ENCODE data around the gene GSDME. TPM values are rescaled to one million over a fixed set of nuclear protein-coding genes. Genes with fewer than 3 reads are reported as not detected.

Gene GSDME
- total RNA-seq, 3 donors from 2014 or later, result 1.8 to 4.3 (median 3.1) TPM

DNA sequence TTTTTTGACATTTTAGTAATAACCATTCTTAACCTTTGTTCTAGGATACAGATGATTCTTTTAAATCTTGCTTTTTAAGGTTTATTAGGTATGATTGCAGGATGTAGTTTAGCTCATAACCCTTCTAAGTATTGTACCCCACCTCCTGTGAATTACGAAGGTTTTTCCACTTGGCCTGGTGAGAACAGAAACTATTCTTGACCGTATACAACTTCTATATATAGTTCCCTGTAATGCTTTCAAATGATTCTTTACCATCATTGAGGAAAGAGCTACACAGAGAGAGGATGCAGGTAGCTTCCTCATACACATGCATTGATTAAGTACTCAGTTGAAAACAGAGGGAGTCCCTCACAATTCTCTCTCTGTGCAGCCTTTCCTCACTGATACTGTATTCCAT lies 97.8 kb downstream of the GSDME start:
- ATAC-seq (no peak), DNase-seq (no peak)
- no peaks in the 10 kb centered on the region for H3K27me3 Mint-ChIP-seq (ENCODE audit: low read depth)
- no peaks in the 10 kb centered on the region for H3K9me3 Mint-ChIP-seq
- no peak overlapping the region for H3K4me3 Mint-ChIP-seq
- peaks cover 22% of the 10 kb centered on the region for H3K36me3 Mint-ChIP-seq (ENCODE audit: insufficient read depth)
- H3K4me1 Mint-ChIP-seq (ENCODE audit: low read depth), result no peaks in the 10 kb centered on the region

DNA sequence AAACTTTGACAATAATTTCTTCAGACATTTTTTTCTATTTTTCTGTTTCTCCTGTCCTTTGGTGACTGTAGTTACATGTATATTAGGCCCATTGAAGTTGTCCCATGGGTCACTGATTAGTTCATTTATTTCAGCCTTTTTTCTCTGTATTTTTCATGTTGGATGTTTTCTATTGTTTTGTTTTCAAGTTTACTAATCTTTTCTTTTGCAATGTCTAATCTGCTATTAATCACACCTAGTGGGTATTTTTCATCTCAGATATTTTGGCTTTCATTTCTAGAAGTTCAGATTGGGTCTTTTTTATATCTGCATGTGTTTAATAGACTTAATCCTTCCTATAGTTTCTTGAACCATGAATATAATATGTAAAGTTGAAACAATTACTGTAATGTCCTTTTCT lies 99.3 kb downstream of the GSDME start:
- Mint-ChIP-seq H3K36me3 (ENCODE audit: insufficient read depth) (peaks cover 22% of the 10 kb centered on the region), H3K4me3 (no peak overlapping the region), H3K4me1 (ENCODE audit: low read depth) (peaks cover 5% of the 10 kb centered on the region)

DNA sequence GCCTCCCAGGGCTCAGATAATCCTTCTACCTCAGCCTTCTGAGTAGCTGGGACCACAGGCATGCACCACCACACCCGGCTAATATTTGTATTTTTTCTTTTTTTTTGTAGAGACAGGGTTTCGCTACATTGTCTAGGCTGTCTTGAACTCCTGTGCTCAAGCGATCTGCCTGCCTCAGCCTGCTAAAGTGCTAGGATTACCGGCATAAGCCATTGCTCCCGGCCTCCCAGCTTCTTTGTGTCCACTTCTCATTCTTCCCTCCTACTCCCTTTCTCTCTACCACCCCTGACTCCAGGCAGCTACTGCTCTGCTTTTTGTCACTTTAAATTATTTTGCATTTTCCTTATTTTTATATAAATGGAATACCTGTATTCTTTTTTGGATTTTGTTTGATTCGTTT lies 100.7 kb downstream of the GSDME start:
- no peak overlapping the region for H3K4me3 Mint-ChIP-seq
- no peaks in the 10 kb centered on the region for H3K27me3 Mint-ChIP-seq (ENCODE audit: low read depth)
- no peak for ATAC-seq

More for the DNA sequence above, 99.3 kb downstream of the GSDME start:
- ATAC-seq, result no peak
- DNase-seq, result no peak
- Mint-ChIP-seq H3K9me3 (no peaks in the 10 kb centered on the region), H3K27me3 (ENCODE audit: low read depth) (no peaks in the 10 kb centered on the region)

DNA sequence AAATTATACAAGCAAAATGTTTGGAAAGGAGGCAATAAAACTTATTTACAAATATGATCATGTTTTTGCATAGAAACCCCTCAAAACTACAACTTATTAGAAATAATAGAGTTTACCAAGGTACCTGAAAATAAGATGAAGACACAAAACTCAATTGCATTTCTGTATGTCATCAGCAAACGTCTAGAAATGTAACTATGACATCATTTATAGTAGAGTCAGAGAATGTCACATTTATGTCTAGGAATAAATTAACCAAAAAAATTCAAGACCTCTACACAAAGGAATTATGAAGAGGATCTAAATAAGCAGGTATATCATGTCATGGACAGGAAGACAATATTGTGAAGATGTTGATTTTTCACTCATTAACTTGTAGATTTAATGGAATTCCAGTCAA lies 103.0 kb downstream of the GSDME start:
- peaks cover 12% of the 10 kb centered on the region for H3K4me1 Mint-ChIP-seq (ENCODE audit: low read depth)
- H3K9me3 Mint-ChIP-seq, result no peaks in the 10 kb centered on the region
- peaks cover 28% of the 10 kb centered on the region for H3K36me3 Mint-ChIP-seq (ENCODE audit: insufficient read depth)
- H3K27me3 Mint-ChIP-seq (ENCODE audit: low read depth), result no peaks in the 10 kb centered on the region
- ATAC-seq (no peak), DNase-seq (no peak)
- H3K4me3 Mint-ChIP-seq, result no peak overlapping the region

More for the DNA sequence above, 100.7 kb downstream of the GSDME start:
- DNase-seq, result no peak
- peaks cover 12% of the 10 kb centered on the region for H3K4me1 Mint-ChIP-seq (ENCODE audit: low read depth)
- H3K36me3 Mint-ChIP-seq (ENCODE audit: insufficient read depth), result peaks cover 25% of the 10 kb centered on the region
- H3K9me3 Mint-ChIP-seq, result no peaks in the 10 kb centered on the region

DNA sequence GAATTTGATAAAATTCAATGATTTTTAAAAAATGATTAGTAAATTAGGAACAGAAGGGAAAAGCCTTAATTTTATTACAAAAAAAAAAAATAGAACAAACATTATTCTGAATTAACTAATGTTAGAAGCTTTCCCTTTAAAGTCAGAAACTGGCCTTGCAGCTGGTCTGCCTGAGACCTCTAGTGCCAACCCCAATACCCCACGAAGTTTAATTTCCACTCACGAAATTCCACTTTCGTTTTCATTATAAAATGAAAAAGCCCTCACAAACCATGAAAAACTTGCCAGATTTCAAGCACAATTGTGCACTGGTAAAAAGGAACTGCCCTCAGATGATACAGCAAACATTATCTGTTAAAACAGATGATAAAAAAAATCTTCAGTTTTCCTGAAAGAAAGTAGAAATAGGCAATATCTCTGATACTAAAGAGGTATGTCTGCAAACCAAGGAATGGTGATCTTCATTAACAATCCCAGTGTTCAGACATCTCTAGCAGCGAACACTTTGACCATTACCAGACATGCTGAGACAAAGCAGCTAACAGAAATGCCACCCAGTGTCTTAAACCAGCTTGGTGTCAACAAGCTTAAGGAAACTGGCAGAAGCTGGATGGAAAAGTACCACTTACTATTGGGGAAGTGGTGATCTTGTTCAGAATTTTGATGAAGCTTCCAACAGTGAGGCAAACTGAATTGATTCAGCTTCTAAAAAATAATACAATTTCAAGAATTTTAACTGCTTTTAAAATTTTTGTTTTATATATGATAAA lies 103.8 kb downstream of the GSDME start:
- no peaks in the 10 kb centered on the region for H3K9me3 Mint-ChIP-seq
- H3K4me1 Mint-ChIP-seq (ENCODE audit: low read depth), result peaks cover 12% of the 10 kb centered on the region
- no peaks in the 10 kb centered on the region for H3K27me3 Mint-ChIP-seq (ENCODE audit: low read depth)
- peaks cover 21% of the 10 kb centered on the region for H3K36me3 Mint-ChIP-seq (ENCODE audit: insufficient read depth)
- no peak for DNase-seq
- H3K4me3 Mint-ChIP-seq, result peak overlapping the region; percentile 42
- no peak for ATAC-seq

DNA sequence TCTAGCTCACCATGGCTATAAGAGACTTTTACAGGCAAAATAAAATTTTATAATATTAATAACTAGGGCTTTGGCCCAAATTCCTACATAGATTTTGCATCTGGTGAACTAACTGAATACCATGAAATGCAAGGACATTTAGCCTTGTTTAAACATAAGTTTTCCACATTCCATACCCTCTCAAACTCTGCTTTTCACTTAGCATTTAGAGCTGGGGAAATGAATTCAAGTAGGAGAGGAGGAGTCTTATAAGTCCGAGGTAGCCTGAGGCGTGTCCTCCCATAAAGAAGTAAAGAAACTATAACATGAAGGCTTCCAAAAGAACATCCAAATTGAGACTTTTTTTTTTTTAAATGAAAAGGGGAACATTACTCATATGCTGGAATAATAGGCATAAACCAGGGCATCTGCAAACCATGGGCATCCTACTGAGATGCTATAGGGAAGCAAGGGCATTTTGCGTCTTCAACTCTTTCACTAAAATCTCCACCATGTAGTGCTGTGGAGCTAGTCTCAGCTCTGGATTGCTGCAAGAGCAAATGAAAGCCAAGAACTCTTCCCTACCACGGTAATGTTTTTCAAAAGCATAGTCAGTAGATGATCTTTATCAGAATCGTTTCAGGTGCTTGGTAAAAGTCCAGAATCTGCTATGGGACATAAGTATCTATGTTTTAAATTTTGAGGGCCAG lies 104.9 kb downstream of the GSDME start:
- Mint-ChIP-seq H3K9me3 (no peaks in the 10 kb centered on the region), H3K36me3 (ENCODE audit: insufficient read depth) (peaks cover 20% of the 10 kb centered on the region), H3K4me1 (ENCODE audit: low read depth) (peaks cover 12% of the 10 kb centered on the region), H3K27me3 (ENCODE audit: low read depth) (no peaks in the 10 kb centered on the region), H3K4me3 (no peak overlapping the region)
- DNase-seq, result no peak
- ATAC-seq, result no peak

Other genes with a start within 250 kb of the GSDME start
- 10 to 100 TPM; 38.3 to 47.4 (median 46.4) TPM for gene PALS2, start 184.0 kb downstream of the GSDME start, total RNA-seq
- gene OSBPL3, start 222.7 kb upstream of the GSDME start, total RNA-seq, result 10 to 100 TPM; 59.0 to 85.4 (median 81.8) TPM

Data from activated T-cell treated with anti-CD3 and anti-CD28 coated beads, Interleukin-2, amount 50 U/mL, for 4 hours (primary cell).